ENCODE measurements around the gene LIG4. TPM values are rescaled to one million over a fixed set of nuclear protein-coding genes. Genes with fewer than 3 reads are reported as not detected.

Gene LIG4
- total and polyA plus RNA-seq, 9 of the 15 experiments (the other 6 are each of a cell fraction or from before 2014, with no cell fraction given): 1.5 to 7.8 (median 5.1) TPM

DNA sequence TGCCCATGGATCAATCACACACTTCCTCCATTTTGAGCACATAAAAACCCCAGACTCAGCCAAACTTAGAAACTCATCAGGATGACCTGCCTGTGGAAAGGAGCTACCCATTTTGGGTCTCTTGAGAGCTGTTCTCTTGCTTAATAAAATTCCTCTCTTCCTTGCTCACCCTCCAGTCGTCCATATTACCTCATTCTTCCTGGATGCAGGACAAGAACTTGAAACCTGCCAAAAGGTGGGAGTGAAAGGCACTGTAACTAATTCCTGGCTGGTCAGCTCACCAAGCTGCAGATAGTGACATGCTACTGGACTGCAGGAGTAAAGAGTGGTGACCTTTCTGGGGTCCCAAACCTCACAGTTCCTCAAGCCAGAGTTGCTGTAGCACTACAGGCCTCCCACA, 20.2 kb downstream of the LIG4 start:
- intact Hi-C loops (cut with micrococcal nuclease) (no loop called here), in situ Hi-C loops (cut with MboI) (no loop called here)
- no peaks in the 10 kb centered on the region for H3K36me3 ChIP-seq (ENCODE audit: control insufficient read depth, insufficient read depth, low read length)
- H3K27me3 ChIP-seq (ENCODE audit: control insufficient read depth in 2 of 2, insufficient read depth in 2 of 2, low read length in 2 of 2): no peaks in the 10 kb centered on the region
- no peak overlapping the region for H3K27ac ChIP-seq (ENCODE audit: extremely low read depth, low read depth, low read length)
- H4K20me1 ChIP-seq (replicated peaks; ENCODE audit: control insufficient read depth, insufficient read depth, low read length): no peaks in the 10 kb centered on the region
- POLR2A ChIA-PET: no interaction called here
- no peak for DNase-seq (ENCODE audit: extremely low read depth in 1 of 4, low spot score in 3 of 4)
- no peaks in the 10 kb centered on the region for H3K9me3 ChIP-seq (replicated peaks; ENCODE audit: control insufficient read depth, insufficient read depth, low read depth, low read length)
- ATAC-seq: no peak
- no peak for FAIRE-seq
- H2AFZ ChIP-seq (ENCODE audit: low read depth, low read length): no peak overlapping the region
- WGBS (ENCODE audit: insufficient coverage, low coverage, missing lambda C conversion rate): 0% methylated on average over 1 of the region's 1 CpG
- no peaks in the 10 kb centered on the region for H3K79me2 ChIP-seq (ENCODE audit: control insufficient read depth, insufficient read depth, low read length)
- no peak overlapping the region for H3K4me3 ChIP-seq
- no peaks in the 10 kb centered on the region for H3K9me1 ChIP-seq (ENCODE audit: control insufficient read depth, insufficient read depth, low read length)
- H3K4me2 ChIP-seq (ENCODE audit: insufficient read depth, low read length): no peak overlapping the region
- CTCF ChIA-PET (ENCODE audit: low intra/inter-chr PET ratio): no interaction called here
- no TSS peak for BruUV-seq (replicated peaks)
- no peaks in the 10 kb centered on the region for H3K4me1 ChIP-seq (replicated peaks in 1 of 2; ENCODE audit: control insufficient read depth in 2 of 2, insufficient read depth in 2 of 2, low read length in 2 of 2)
- H3K9ac ChIP-seq (ENCODE audit: insufficient read depth in 1 of 2, low read depth in 2 of 2, low read length in 2 of 2): no peak overlapping the region
- TF ChIP-seq, protein P1, sequence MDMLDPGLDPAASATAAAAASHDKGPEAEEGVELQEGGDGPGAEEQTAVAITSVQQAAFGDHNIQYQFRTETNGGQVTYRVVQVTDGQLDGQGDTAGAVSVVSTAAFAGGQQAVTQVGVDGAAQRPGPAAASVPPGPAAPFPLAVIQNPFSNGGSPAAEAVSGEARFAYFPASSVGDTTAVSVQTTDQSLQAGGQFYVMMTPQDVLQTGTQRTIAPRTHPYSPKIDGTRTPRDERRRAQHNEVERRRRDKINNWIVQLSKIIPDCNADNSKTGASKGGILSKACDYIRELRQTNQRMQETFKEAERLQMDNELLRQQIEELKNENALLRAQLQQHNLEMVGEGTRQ (CRISPR knock-in tag; IDR thresholded peaks at IDR 0.05): no peak
- TF ChIP-seq, protein P2, sequence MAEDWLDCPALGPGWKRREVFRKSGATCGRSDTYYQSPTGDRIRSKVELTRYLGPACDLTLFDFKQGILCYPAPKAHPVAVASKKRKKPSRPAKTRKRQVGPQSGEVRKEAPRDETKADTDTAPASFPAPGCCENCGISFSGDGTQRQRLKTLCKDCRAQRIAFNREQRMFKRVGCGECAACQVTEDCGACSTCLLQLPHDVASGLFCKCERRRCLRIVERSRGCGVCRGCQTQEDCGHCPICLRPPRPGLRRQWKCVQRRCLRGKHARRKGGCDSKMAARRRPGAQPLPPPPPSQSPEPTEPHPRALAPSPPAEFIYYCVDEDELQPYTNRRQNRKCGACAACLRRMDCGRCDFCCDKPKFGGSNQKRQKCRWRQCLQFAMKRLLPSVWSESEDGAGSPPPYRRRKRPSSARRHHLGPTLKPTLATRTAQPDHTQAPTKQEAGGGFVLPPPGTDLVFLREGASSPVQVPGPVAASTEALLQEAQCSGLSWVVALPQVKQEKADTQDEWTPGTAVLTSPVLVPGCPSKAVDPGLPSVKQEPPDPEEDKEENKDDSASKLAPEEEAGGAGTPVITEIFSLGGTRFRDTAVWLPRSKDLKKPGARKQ (CRISPR knock-in tag; IDR thresholded peaks at IDR 0.05): no peak
- TF ChIP-seq, protein P3, sequence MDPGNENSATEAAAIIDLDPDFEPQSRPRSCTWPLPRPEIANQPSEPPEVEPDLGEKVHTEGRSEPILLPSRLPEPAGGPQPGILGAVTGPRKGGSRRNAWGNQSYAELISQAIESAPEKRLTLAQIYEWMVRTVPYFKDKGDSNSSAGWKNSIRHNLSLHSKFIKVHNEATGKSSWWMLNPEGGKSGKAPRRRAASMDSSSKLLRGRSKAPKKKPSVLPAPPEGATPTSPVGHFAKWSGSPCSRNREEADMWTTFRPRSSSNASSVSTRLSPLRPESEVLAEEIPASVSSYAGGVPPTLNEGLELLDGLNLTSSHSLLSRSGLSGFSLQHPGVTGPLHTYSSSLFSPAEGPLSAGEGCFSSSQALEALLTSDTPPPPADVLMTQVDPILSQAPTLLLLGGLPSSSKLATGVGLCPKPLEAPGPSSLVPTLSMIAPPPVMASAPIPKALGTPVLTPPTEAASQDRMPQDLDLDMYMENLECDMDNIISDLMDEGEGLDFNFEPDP (CRISPR knock-in tag; IDR thresholded peaks at IDR 0.05): no peak
- TF ChIP-seq, protein P4, sequence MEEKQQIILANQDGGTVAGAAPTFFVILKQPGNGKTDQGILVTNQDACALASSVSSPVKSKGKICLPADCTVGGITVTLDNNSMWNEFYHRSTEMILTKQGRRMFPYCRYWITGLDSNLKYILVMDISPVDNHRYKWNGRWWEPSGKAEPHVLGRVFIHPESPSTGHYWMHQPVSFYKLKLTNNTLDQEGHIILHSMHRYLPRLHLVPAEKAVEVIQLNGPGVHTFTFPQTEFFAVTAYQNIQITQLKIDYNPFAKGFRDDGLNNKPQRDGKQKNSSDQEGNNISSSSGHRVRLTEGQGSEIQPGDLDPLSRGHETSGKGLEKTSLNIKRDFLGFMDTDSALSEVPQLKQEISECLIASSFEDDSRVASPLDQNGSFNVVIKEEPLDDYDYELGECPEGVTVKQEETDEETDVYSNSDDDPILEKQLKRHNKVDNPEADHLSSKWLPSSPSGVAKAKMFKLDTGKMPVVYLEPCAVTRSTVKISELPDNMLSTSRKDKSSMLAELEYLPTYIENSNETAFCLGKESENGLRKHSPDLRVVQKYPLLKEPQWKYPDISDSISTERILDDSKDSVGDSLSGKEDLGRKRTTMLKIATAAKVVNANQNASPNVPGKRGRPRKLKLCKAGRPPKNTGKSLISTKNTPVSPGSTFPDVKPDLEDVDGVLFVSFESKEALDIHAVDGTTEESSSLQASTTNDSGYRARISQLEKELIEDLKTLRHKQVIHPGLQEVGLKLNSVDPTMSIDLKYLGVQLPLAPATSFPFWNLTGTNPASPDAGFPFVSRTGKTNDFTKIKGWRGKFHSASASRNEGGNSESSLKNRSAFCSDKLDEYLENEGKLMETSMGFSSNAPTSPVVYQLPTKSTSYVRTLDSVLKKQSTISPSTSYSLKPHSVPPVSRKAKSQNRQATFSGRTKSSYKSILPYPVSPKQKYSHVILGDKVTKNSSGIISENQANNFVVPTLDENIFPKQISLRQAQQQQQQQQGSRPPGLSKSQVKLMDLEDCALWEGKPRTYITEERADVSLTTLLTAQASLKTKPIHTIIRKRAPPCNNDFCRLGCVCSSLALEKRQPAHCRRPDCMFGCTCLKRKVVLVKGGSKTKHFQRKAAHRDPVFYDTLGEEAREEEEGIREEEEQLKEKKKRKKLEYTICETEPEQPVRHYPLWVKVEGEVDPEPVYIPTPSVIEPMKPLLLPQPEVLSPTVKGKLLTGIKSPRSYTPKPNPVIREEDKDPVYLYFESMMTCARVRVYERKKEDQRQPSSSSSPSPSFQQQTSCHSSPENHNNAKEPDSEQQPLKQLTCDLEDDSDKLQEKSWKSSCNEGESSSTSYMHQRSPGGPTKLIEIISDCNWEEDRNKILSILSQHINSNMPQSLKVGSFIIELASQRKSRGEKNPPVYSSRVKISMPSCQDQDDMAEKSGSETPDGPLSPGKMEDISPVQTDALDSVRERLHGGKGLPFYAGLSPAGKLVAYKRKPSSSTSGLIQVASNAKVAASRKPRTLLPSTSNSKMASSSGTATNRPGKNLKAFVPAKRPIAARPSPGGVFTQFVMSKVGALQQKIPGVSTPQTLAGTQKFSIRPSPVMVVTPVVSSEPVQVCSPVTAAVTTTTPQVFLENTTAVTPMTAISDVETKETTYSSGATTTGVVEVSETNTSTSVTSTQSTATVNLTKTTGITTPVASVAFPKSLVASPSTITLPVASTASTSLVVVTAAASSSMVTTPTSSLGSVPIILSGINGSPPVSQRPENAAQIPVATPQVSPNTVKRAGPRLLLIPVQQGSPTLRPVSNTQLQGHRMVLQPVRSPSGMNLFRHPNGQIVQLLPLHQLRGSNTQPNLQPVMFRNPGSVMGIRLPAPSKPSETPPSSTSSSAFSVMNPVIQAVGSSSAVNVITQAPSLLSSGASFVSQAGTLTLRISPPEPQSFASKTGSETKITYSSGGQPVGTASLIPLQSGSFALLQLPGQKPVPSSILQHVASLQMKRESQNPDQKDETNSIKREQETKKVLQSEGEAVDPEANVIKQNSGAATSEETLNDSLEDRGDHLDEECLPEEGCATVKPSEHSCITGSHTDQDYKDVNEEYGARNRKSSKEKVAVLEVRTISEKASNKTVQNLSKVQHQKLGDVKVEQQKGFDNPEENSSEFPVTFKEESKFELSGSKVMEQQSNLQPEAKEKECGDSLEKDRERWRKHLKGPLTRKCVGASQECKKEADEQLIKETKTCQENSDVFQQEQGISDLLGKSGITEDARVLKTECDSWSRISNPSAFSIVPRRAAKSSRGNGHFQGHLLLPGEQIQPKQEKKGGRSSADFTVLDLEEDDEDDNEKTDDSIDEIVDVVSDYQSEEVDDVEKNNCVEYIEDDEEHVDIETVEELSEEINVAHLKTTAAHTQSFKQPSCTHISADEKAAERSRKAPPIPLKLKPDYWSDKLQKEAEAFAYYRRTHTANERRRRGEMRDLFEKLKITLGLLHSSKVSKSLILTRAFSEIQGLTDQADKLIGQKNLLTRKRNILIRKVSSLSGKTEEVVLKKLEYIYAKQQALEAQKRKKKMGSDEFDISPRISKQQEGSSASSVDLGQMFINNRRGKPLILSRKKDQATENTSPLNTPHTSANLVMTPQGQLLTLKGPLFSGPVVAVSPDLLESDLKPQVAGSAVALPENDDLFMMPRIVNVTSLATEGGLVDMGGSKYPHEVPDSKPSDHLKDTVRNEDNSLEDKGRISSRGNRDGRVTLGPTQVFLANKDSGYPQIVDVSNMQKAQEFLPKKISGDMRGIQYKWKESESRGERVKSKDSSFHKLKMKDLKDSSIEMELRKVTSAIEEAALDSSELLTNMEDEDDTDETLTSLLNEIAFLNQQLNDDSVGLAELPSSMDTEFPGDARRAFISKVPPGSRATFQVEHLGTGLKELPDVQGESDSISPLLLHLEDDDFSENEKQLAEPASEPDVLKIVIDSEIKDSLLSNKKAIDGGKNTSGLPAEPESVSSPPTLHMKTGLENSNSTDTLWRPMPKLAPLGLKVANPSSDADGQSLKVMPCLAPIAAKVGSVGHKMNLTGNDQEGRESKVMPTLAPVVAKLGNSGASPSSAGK (IDR thresholded peaks at IDR 0.05): no peak
- TF ChIP-seq HIVEP1 (CRISPR knock-in tag; IDR thresholded peaks at IDR 0.05) (no peak), TEAD2 (tag; IDR thresholded peaks at IDR 0.05) (no peak), GABPA (tag; conservative IDR thresholded peaks at IDR 0.05; ENCODE audit: low read depth) (no peak)
